HepG2 (cell line): ENCODE data around the gene CHN1. TPM values are rescaled to one million over a fixed set of nuclear protein-coding genes. Genes with fewer than 3 reads are reported as not detected.

ENCODE experiments used
- ATM ChIP-seq: fragments of 450-650 bp; IDR thresholded peaks from 2 replicates; pipeline ENCODE4 v1.7.1; 2017; ENCODE audit warnings: mild to moderate bottlenecking, borderline replicate concordance
- CHD4 ChIP-seq: fragments of 200-600 bp; sonication (generic); IDR thresholded peaks from 2 replicates; pipeline ENCODE4 v1.7.0; 2017; ENCODE audit warnings: mild to moderate bottlenecking, low read length, borderline replicate concordance
- E2F1 ChIP-seq: sonication (generic); formaldehyde crosslinking; IDR thresholded peaks from 2 replicates; pipeline ENCODE4 v1.5.0; 2020; ENCODE audit warnings: missing genetic modification reagents
- HMGA1 ChIP-seq: sonication (generic); formaldehyde crosslinking; conservative IDR thresholded peaks from 2 replicates; pipeline ENCODE4 v1.4.0; 2020; ENCODE audit warnings: missing genetic modification reagents
- HMGXB4 ChIP-seq, 2 experiments: sonication (generic) in 1 of 2; formaldehyde crosslinking in 1 of 2; IDR thresholded peaks; 2 replicates each; pipeline versions ENCODE4 v1.4.0 to v1.6.1; 2018 to 2020; ENCODE audit warnings: missing genetic modification reagents in 2 of 2, borderline replicate concordance in 1 of 2, low read depth in 1 of 2, mild to moderate bottlenecking in 1 of 2, missing biosample characterization in 1 of 2
- JUNB ChIP-seq: sonication (generic); formaldehyde crosslinking; IDR thresholded peaks from 2 replicates; pipeline ENCODE4 v1.8.0; 2022; ENCODE audit warnings: missing genetic modification reagents, mild to moderate bottlenecking, borderline replicate concordance
- KDM6A ChIP-seq: IDR thresholded peaks from 2 replicates; pipeline ENCODE4 v1.6.1; 2016; ENCODE audit warnings: low read depth
- KLF11 ChIP-seq: IDR thresholded peaks from 2 replicates; pipeline ENCODE4 v1.6.1; 2016; ENCODE audit warnings: missing compliant biosample characterization
- MNT ChIP-seq: fragments of 450-650 bp; IDR thresholded peaks from 2 replicates; pipeline ENCODE4 v1.6.1; 2016
- PHF5A ChIP-seq: IDR thresholded peaks from one replicate; pipeline ENCODE4 v1.6.1; 2018; ENCODE audit warnings: low read depth, missing genetic modification reagents; ENCODE audit not compliant: unreplicated experiment
- PHF8 ChIP-seq: sonication (generic); formaldehyde crosslinking; IDR thresholded peaks from 2 replicates; pipeline ENCODE4 v1.5.0; 2020; ENCODE audit warnings: missing genetic modification reagents
- POLR2A ChIP-seq, 2 experiments: IDR thresholded peaks; 2 replicates each; pipeline ENCODE4 v1.6.1; 2011; ENCODE audit warnings: low read depth in 2 of 2, low read length in 2 of 2, mild to moderate bottlenecking in 1 of 2, moderate library complexity in 1 of 2; ENCODE audit not compliant: insufficient read depth in 1 of 2
- SIX4 ChIP-seq: sonication (generic); formaldehyde crosslinking; IDR thresholded peaks from 2 replicates; pipeline ENCODE4 v1.4.0; 2020; ENCODE audit warnings: missing genetic modification reagents
- SMAD9 ChIP-seq: sonication (generic); formaldehyde crosslinking; IDR thresholded peaks from 2 replicates; pipeline ENCODE4 v1.5.1; 2020; ENCODE audit warnings: mild to moderate bottlenecking, missing genetic modification reagents
- SRSF1 ChIP-seq: fragments of 200-400 bp; formaldehyde crosslinking; optimal IDR thresholded peaks from 2 replicates; pipeline ENCODE3; 2017; ENCODE audit warnings: mild to moderate bottlenecking, low read depth, low read length, moderate library complexity
- ZFYVE20 ChIP-seq: sonication (generic); formaldehyde crosslinking; IDR thresholded peaks from 2 replicates; pipeline ENCODE4 v1.8.0; 2023; ENCODE audit warnings: low read depth, mild to moderate bottlenecking, moderate library complexity, missing genetic modification reagents, borderline replicate concordance
- ZGPAT ChIP-seq: IDR thresholded peaks from 2 replicates; pipeline ENCODE4 v1.6.1; 2016; ENCODE audit warnings: mild to moderate bottlenecking
- ZNF143 ChIP-seq: sonication (generic); formaldehyde crosslinking; IDR thresholded peaks from 2 replicates; pipeline ENCODE4 v1.4.0; 2020; ENCODE audit warnings: missing genetic modification reagents
- ZNF414 ChIP-seq: sonication (generic); formaldehyde crosslinking; IDR thresholded peaks from 2 replicates; pipeline ENCODE4 v1.5.0; 2020; ENCODE audit warnings: missing genetic modification reagents
- ZNF557 ChIP-seq: sonication (generic); formaldehyde crosslinking; IDR thresholded peaks from 2 replicates; pipeline ENCODE4 v1.4.0; 2020; ENCODE audit warnings: missing genetic modification reagents
- ZNF576 ChIP-seq: sonication (generic); formaldehyde crosslinking; IDR thresholded peaks from 2 replicates; pipeline ENCODE4 v1.4.0; 2020; ENCODE audit warnings: mild to moderate bottlenecking, missing genetic modification reagents
- ZNF580 ChIP-seq: IDR thresholded peaks from 2 replicates; pipeline ENCODE4 v1.6.1; 2016; ENCODE audit warnings: low read depth, borderline replicate concordance
- ZNF678 ChIP-seq: sonication (generic); formaldehyde crosslinking; IDR thresholded peaks from 2 replicates; pipeline ENCODE4 v1.4.0; 2020; ENCODE audit warnings: mild to moderate bottlenecking, missing genetic modification reagents
- polyA plus RNA-seq, 8 experiments: library from polyadenylated mRNA; depleted of rRNA in 3 of 8; stranded (reverse) in 7 of 8; unstranded in 1 of 8; fragments of >200 nt; fragmentation: Illumina TruSeq in 4 of 8; extraction: Trizol in 4 of 8; gene quantifications; 2 replicates each; pipeline versions ENCODE4 v1.2.1 to v1.2.3, GENCODE V29; 2011 to 2016; ENCODE audit warnings: low read depth in 4 of 8, missing spikeins in 1 of 8, mixed read lengths in 1 of 8; ENCODE audit not compliant: insufficient read depth in 1 of 8
- total RNA-seq, 5 experiments: library from RNA; depleted of rRNA; stranded (reverse); fragments of >200 nt; fragmentation: Illumina TruSeq; extraction: Trizol; gene quantifications; 2 replicates each; pipeline ENCODE4 v1.2.3, GENCODE V29; 2016; ENCODE audit warnings: low read depth in 1 of 5

Gene CHN1
- total and polyA plus RNA-seq, 2 of the 13 experiments (the other 11 are each of a cell fraction or from before 2014, with no cell fraction given) = 2.8 to 3.5 TPM

- no peak for TF ChIP-seq MNT
- TF ChIP-seq ZNF414 (CRISPR knock-in tag) = no peak
- TF ChIP-seq ATM = no peak
- no peak for TF ChIP-seq ZFYVE20
- no peak for TF ChIP-seq ZNF143 (CRISPR knock-in tag)
- TF ChIP-seq KLF11 (CRISPR knock-in tag) = no peak
- no peak for TF ChIP-seq SRSF1
- TF ChIP-seq PHF8 (CRISPR knock-in tag) = no peak
- TF ChIP-seq ZNF580 = no peak
- TF ChIP-seq JUNB (CRISPR knock-in tag) = no peak
- no peak for TF ChIP-seq ZNF557 (CRISPR knock-in tag)
- TF ChIP-seq PHF5A (CRISPR knock-in tag) = no peak
- TF ChIP-seq HMGXB4 (CRISPR knock-in tag; IDR thresholded peaks at IDR 0.05; ENCODE audit: borderline replicate concordance in 1 of 2, low read depth in 1 of 2) = peak; percentile 73 to 74; a peak in 3 of 4 replicates
- TF ChIP-seq ZGPAT (CRISPR knock-in tag) = peak; percentile 80
- no peak for TF ChIP-seq SIX4
- no peak for TF ChIP-seq HMGA1 (CRISPR knock-in tag)
- no peak for TF ChIP-seq CHD4
- TF ChIP-seq SMAD9 = no peak
- TF ChIP-seq E2F1 = no peak
- no peak for TF ChIP-seq KDM6A (CRISPR knock-in tag)
- no peak for TF ChIP-seq POLR2A (IDR thresholded peaks at IDR 0.05; ENCODE audit: insufficient read depth in 1 of 2, low read depth in 2 of 2, low read length in 2 of 2)
- no peak for TF ChIP-seq ZNF576 (CRISPR knock-in tag)
- no peak for TF ChIP-seq ZNF678 (CRISPR knock-in tag)
Measured at GRCh38 chr2:175036582-175037018, 31.4 kb upstream of the CHN1 start (continued).
